ENCODE data around the gene SIL1.
"Not testable (repeated sequence)": the region's sequence is repeated elsewhere in the genome, so short reads cannot be mapped to it uniquely, and the experiment has no call there.

SIL1 gene

GRCh38 chr5:139196296-139196956, 1.7 kb downstream of the SIL1 start:
- DNase-seq, result no peak

GRCh38 chr5:139194486-139194885, 3.7 kb downstream of the SIL1 start:
- DNase-seq, result no peak

- DNase-seq, result no peak
Observed at GRCh38 chr5:139193928-139194327, 4.2 kb downstream of the SIL1 start.

- not testable (repeated sequence) for DNase-seq
Observed at GRCh38 chr5:139192906-139193305, 5.3 kb downstream of the SIL1 start.

GRCh38 chr5:139191954-139192353, 6.2 kb downstream of the SIL1 start:
- not testable (repeated sequence) for DNase-seq

GRCh38 chr5:139190125-139190524, 8.0 kb downstream of the SIL1 start:
- no peak for DNase-seq

- DNase-seq, result no peak
Observed at GRCh38 chr5:139188558-139189270, 9.5 kb downstream of the SIL1 start.

GRCh38 chr5:139186752-139187326, 11.3 kb downstream of the SIL1 start:
- no peak for DNase-seq

GRCh38 chr5:139186261-139186660, 11.9 kb downstream of the SIL1 start:
- no peak for DNase-seq

GRCh38 chr5:139185589-139185988, 12.6 kb downstream of the SIL1 start:
- DNase-seq, result no peak

GRCh38 chr5:139183502-139183901, 14.7 kb downstream of the SIL1 start:
- no peak for DNase-seq

- no peak for DNase-seq
Observed at GRCh38 chr5:139182528-139183296, 15.5 kb downstream of the SIL1 start.

GRCh38 chr5:139181835-139182452, 16.2 kb downstream of the SIL1 start:
- DNase-seq, result no peak

- no peak for DNase-seq
Observed at GRCh38 chr5:139181322-139181730, 16.8 kb downstream of the SIL1 start.

- DNase-seq, result no peak
Observed at GRCh38 chr5:139180850-139181249, 17.3 kb downstream of the SIL1 start.

- DNase-seq, result not testable (repeated sequence)
Observed at GRCh38 chr5:139179778-139180513, 18.2 kb downstream of the SIL1 start.

- DNase-seq, result no peak
Observed at GRCh38 chr5:139178935-139179334, 19.2 kb downstream of the SIL1 start.

- no peak for DNase-seq
Observed at GRCh38 chr5:139178589-139178917, 19.6 kb downstream of the SIL1 start.

GRCh38 chr5:139177809-139178588, 20.2 kb downstream of the SIL1 start:
- DNase-seq, result no peak

- not testable (repeated sequence) for DNase-seq
Observed at GRCh38 chr5:139177281-139177680, 20.9 kb downstream of the SIL1 start.

GRCh38 chr5:139174382-139174781, 23.8 kb downstream of the SIL1 start:
- not testable (repeated sequence) for DNase-seq

All from stimulated activated CD4-positive, alpha-beta T cell treated with anti-CD3 and anti-CD28 coated beads, Interleukin-4, amount 100 ng/mL, for 4 hours (primary cell).